NCI-H2081 (cell line): ENCODE data around the gene LSM4.
A peak's percentile ranks its signal among the peaks of the same experiment; 100 is the strongest.
"Not testable (repeated sequence)": the region's sequence is repeated elsewhere in the genome, so short reads cannot be mapped to it uniquely, and the experiment has no call there.

ENCODE experiments used
- DNase-seq, 2 experiments: peaks; one replicate each; lab custom pipeline; 2025; lab: John Stamatoyannopoulos, UW

The LSM4 gene

DNA sequence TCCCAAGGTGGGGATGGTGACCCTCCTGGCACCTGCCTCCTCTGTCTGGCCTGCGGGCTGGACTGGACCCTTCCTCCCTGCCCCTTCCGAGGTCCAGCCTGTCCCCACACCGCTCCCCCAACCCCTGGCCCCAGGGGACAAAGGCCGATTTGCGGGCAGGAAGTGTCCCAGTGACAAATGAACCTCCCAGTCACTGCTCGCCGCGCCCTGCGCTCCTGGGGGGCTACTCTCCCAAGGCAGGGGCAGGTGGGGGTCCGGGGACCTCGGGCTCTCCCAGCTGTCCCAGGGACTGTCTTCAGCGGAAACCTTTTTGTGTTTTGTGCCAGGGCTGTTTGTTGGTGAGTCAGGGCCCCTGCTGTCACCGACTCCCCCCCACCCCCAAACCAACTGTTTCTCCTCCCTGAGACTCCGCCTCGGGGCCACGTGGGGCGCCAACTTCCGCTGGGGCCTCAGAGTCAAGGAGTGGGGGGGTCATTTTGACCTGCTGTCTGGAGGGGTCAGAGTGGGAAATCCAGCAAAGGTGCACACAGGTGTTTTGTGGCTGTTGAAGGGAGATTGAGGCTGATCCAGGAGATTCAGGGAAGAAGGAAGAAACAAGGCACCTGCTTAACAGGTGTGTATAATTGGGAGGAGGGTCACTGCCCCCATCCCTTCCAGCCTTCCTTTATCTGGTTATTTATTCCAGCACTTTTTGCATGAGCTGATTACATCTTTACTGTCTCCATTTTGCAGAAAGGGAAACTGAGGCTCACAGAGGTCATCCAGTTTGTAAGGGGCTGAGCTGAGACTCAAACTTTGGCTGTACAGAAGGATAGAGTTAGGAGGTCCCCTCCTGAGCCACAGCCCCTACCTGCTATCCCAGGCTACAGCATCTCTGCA lies 18.4 kb upstream of the LSM4 start:
- no peak for DNase-seq

DNA sequence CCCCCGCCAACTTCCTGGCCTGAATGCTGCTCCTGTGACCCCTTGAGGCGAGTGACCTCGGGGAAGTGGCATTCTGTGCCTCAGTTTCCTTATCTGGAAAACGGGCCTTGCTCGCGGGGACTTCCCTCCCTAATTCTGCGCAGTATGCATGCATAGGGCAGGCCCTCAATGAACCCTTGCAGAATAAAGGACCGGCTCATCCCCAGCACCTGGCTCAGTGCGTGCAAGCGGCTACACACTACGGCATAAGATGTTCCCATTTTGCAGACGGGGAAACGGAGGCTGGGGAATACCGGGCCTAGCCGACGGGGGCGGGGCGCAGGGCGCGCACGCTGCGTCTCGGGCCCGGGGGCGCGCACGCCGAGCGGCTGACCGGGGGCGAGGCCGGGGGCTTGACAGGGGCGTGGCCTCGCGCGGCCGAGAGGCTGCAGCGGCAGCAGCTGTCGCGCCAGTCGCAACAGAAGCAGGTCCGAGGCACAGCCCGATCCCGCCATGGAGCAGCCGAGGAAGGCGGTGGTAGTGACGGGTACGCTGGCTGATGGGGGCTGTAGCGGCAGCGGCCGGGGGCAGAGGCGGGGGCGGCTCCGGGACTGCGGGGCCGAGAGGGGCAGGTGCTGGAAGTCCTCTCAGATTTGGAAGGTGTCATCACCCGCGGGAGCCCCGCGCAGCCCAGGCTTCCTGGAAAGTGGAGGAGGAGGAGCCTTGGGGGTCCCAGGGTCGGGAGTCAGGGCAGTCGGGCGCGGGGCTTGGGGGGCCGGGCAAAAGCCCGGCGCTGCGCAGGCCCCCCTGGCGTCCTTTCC lies 17.5 kb upstream of the LSM4 start, which contains the start of gene PGPEP1:
TSS of gene PGPEP1 (plus strand) at position 409 of the 800 bp plus-strand sequence. CDS start at position 493, 84 bp downstream.
- peak; percentile 45 to 57 for DNase-seq

DNA sequence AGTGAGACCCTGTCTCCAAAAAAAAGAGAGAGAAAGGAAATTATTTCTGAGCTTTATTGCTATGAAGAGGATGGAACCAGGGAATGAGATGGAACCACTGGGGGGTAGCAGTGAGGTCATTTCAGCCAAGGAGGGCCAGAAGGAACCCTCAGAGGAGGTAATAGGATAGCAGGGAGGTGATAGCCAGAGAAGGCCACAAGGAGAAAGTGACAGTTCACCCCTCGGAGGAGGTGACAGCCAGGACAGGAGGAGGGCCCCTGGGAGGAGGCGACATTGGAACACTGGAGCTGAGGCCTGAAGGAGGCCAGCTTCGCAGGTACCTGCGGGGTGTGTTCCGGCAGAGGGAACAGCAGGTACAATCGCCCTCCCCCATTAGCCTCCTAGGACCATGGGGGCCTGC lies 16.8 kb upstream of the LSM4 start:
- DNase-seq, result no peak

- DNase-seq, result no peak
Observed at GRCh38 chr19:18338541-18338940, 15.7 kb upstream of the LSM4 start.

- DNase-seq, result no peak
Observed at GRCh38 chr19:18336121-18336520, 13.2 kb upstream of the LSM4 start.

- DNase-seq, result no peak
Observed at GRCh38 chr19:18333680-18334079, 10.8 kb upstream of the LSM4 start.

DNA sequence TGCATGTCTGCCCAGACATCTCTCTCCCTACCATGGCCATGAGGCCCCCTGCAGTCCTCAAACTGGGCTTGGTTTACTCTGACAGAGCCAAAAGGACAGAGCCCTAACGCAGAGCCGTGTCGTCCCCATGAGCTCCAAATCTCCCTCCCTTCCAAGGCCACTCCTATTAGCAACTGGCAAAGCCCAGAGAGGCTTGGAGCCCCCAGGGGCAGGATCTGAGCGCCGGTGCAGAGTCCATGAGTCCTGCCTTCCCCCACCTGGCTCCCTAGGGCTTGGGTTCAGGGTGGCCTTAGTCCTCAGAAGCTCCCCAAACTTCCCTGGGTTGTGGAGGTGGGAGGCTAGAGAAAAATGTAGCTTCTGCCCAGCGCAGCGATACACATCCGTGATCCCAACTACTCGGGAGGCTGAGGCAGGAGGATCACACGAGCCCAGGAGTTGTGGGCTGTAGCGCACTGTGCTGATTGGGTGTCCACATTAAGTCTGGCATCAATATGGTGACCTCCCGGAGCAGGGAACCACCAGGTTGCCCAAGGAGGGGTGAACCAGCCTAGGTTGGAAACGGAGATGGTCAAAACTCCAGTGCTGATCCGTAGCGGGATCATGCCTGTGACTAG lies 10.1 kb upstream of the LSM4 start:
- DNase-seq, result no peak

- DNase-seq, result no peak
Observed at GRCh38 chr19:18330868-18331267, 8.0 kb upstream of the LSM4 start.

DNA sequence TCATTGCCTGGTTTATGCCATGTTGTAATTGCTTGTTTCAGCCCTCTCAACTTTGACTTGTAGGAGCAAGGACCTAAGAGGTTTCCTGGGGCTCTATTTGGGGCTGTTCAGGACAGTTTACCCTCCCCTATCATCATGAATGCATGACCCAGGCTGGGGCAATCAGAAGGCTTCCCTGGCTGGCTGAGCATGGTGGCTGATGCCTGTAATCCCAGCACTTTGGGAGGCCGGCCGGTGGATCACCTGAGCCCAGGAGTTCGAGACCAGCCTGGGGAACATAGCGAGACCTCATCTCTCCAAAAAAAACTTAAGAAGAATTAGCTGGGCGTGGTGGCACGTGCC lies 6.1 kb upstream of the LSM4 start:
- no peak for DNase-seq

- peak; percentile 95 to 97 for DNase-seq
Observed at GRCh38 chr19:18328340-18329034, 5.6 kb upstream of the LSM4 start.

DNA sequence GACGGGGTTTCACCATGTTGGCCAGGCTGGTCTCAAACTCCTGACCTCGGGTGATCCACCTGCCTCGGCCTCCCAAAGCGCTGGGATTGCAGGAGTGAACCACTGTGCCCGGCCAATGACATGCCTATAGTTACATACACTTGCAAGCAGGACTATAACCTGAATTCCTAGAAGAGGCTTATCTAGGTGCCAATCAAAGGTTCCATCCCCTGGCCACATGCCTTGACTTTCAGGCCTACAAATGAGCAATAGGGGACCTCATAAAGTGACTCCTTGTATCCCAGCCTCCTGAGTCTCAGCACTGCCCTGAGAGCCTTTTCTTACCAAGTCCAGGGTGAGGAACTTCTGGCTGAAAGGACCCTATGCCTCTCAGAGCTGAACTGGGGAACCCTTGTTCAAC lies 3.9 kb upstream of the LSM4 start:
- DNase-seq, result no peak

- DNase-seq, result not testable (repeated sequence)
Observed at GRCh38 chr19:18324373-18324731, 1.5 kb upstream of the LSM4 start.

- peak; percentile 23 to 43 for DNase-seq
Observed at GRCh38 chr19:18322318-18322758, 538 bp downstream of the LSM4 start.

- no peak for DNase-seq
Observed at GRCh38 chr19:18321734-18322102, 1.2 kb downstream of the LSM4 start.

- DNase-seq, result no peak
Observed at GRCh38 chr19:18320865-18321733, 1.8 kb downstream of the LSM4 start.

- no peak for DNase-seq
Observed at GRCh38 chr19:18319591-18320135, 3.2 kb downstream of the LSM4 start.

DNA sequence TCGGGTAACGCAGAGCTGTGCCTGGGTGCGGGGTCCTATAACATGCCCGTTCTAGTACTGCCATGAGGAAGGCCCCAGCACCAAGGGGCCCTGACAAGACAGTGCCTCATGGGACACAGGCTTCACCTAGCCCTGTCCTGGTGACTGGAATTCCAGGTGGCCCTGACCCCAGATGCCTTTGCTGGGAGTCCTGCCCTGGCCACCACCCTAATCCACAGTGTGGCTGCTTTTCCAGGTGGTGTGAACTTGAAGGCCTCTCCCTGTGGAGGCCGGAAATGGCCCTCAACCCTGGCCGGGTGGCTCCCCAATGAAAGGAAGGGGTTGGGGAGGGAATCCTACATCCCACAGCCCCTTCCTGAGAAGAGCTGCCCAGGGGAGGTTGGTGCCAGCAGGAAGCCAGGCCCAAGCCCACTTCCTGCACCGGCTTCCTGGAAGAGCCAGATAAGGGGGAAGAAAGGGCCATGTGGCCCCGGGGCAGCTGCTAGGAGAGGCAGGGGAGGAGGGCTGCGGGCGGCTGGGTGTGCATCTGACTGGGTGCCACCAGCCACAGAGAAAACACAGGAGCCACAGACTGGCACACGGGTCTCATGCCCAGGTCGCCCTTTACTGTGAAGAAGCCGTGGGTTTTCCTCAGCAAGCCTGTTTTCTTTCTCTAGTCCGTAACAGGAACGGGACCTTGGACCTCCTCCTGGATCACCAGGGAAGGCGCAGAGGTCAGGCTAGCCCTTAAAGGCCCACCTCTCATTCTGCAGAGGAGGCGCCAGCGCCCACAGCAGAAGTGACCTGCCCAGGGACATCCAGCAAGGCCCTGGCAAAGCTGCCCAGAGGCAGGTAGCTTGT lies 4.7 kb downstream of the LSM4 start:
- DNase-seq, result no peak

DNA sequence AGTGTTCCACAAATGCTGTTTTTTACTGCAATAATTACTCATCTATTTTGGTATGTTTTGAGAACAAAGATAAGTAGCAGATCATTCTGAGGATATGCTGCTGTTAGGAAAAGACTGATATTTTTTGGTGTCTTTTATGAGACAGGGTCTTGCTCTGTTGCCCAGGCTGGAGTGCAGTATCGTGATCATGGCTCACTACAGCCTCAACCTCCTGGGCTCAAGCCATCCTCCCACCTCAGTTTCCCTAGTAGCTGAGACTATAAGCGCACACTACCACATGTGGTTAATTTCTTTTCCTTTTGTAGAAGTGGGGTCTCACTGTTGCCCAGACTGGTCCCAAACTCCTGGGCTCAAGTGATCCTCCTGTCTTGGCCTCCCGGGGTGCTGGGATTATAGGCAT lies 9.5 kb downstream of the LSM4 start:
- DNase-seq, result no peak

DNA sequence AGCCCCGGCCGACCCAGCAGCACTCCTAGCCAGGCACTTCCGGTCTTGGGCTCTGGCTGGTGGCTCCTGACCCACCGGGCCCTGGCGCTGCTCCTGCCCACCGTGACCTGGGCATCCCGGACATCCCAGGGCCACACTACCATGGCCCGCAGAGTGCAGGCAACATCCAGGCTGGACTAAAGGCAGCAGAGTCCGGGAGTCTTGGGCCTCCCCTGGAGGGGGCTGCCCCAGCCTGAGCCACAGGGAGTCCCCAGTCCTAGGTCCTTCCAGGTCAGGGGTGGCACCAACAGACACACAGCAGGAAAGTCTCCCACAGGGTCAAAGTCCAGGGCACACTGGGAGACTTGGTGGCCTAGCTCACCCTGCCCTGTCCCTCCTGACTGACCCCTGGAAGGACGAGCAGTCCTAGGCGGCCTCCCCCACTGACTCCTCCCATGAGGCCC lies 10.8 kb downstream of the LSM4 start:
- no peak for DNase-seq
